Uterus (tissue), 4 donors: ENCODE measurements around the gene MRPL33. TPM values are rescaled to one million over a fixed set of nuclear protein-coding genes. Genes with fewer than 3 reads are reported as not detected.

Source experiments
- DNase-seq, 2 donors: peaks; one replicate each; pipeline ENCODE4 v3.0.0-alpha.2; 2019 to 2020
- H3K27ac ChIP-seq, 2 donors: fragments of 200-600 bp; sonication (generic); 1 replicate in 1 of 2; 2 replicates in 1 of 2; pipeline ENCODE4 v1.5.1; 2016 to 2018
- H3K27me3 ChIP-seq, 2 donors: fragments of 200-600 bp; sonication (generic); one replicate each; pipeline ENCODE4 v1.5.1; 2018 to 2019; ENCODE audit warnings: control low read depth in 1 of 2
- H3K36me3 ChIP-seq, 2 donors: fragments of 200-600 bp; sonication (generic); one replicate each; pipeline ENCODE4 v1.5.1; 2019; ENCODE audit warnings: control low read depth in 1 of 2
- H3K4me1 ChIP-seq, 2 donors: fragments of 200-600 bp; sonication (generic); one replicate each; pipeline ENCODE4 v1.5.1; 2018 to 2019; ENCODE audit warnings: control low read depth in 1 of 2
- H3K4me3 ChIP-seq, 2 donors: fragments of 200-600 bp; sonication (generic); 1 replicate in 1 of 2; 2 replicates in 1 of 2; pipeline ENCODE4 v1.5.1; 2018 to 2019; ENCODE audit warnings: mild to moderate bottlenecking in 1 of 2
- H3K9me3 ChIP-seq, 2 donors: fragments of 200-600 bp; sonication (generic); one replicate each; pipeline ENCODE4 v1.5.1; 2019; ENCODE audit warnings: control low read depth in 1 of 2
- POLR2A ChIP-seq, 2 donors: fragments of 450-650 bp; IDR thresholded peaks; one replicate each; pipeline ENCODE4 v1.6.1; 2016; ENCODE audit warnings: antibody characterized with exemption in 2 of 2, mild to moderate bottlenecking in 1 of 2, moderate library complexity in 1 of 2
- intact Hi-C: fragments of 100-400 bp; cut with DNase I; formaldehyde crosslinking; loops from one replicate; pipeline ENCODE4 v1.15.1; 2023; ENCODE audit warnings: low total_unique reads
- total RNA-seq, 4 donors: library from RNA; depleted of rRNA in 3 of 4; stranded (reverse); fragments of >200 nt in 3 of 4; gene quantifications; one replicate each; pipeline versions ENCODE4 v1.1.0 to v1.2.4, GENCODE V29; 2014 to 2023
- TF ChIP-seq, protein P1 (sequence below), 4 experiments: fragments of 200-600 bp in 2 of 4; fragments of 450-650 bp in 2 of 4; sonication (generic) in 2 of 4; IDR thresholded peaks; one replicate each; pipeline ENCODE4 v1.5.1; 2016 to 2019; ENCODE audit warnings: antibody characterized with exemption in 4 of 4, mild to moderate bottlenecking in 2 of 4, moderate library complexity in 1 of 4
- donor health status: DM: yes; HTN: yes; CAD: no.

Gene MRPL33
- total RNA-seq, 4 donors from 2014 or later, result 51.7 to 404 (median 71.4) TPM

DNA sequence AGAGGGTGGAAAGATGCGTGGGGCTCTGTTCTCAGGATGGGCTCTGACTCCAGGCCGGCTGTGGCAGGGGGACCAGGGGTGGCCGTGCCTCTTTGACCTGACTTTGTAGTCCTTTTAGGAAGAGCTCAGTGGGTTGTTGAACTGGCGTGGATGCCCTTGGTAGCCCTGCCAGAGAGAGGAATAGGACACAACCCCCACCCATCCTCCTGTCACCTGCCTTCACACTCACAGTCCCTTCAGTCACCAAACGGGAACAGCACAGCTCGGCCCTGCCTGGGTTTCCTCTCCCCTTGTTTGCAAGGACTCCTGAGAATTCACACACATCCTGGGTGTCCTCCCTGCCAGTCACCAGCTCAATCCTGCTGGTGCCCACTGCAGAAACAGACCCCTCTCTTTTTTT lies 20.1 kb upstream of the MRPL33 start:
- Histone ChIP-seq H3K4me1 (no peaks in the 10 kb centered on the region), H3K9me3 (no peaks in the 10 kb centered on the region), H3K36me3 (no peaks in the 10 kb centered on the region), H3K27me3 (no peaks in the 10 kb centered on the region), H3K4me3 (no peak overlapping the region), H3K27ac (no peak overlapping the region)
- intact Hi-C loops, result no loop called here
- DNase-seq, result no peak
- TF ChIP-seq POLR2A (IDR thresholded peaks at IDR 0.05), result no peak
- TF ChIP-seq, protein P1, sequence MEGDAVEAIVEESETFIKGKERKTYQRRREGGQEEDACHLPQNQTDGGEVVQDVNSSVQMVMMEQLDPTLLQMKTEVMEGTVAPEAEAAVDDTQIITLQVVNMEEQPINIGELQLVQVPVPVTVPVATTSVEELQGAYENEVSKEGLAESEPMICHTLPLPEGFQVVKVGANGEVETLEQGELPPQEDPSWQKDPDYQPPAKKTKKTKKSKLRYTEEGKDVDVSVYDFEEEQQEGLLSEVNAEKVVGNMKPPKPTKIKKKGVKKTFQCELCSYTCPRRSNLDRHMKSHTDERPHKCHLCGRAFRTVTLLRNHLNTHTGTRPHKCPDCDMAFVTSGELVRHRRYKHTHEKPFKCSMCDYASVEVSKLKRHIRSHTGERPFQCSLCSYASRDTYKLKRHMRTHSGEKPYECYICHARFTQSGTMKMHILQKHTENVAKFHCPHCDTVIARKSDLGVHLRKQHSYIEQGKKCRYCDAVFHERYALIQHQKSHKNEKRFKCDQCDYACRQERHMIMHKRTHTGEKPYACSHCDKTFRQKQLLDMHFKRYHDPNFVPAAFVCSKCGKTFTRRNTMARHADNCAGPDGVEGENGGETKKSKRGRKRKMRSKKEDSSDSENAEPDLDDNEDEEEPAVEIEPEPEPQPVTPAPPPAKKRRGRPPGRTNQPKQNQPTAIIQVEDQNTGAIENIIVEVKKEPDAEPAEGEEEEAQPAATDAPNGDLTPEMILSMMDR (IDR thresholded peaks at IDR 0.05), result no peak

DNA sequence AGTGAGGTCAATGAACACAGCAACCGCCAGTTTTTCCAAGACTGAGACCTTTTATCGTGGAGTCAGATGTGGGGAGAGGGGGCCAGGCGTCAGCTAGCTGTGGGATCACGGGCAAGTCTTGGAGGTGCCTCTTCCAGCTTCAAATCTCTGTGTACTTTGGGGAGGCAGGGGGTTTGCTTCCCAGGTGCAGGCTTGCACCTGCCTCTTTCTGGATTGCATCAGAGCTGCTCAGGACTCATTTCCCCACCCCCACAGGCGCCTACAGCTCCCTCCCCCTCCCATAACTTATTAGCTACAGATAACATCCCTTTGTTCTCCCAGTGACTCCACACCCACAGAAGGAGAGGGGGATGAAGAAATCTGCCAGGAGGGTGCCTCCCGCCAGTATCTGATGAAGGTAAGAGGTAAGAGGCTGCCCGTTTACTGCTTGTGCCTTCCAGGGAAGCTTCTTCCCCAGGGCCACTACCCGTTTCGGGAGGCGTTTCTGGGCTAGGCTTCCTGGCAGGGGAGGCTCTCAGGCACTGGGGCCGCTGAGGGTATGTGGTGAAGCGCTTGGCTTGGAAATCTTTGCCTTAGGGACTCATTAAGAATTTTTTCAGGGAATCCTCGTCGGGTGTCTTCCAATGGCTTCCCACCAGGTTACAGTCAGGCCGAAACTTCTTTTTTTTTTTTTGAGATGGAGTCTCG lies 18.8 kb upstream of the MRPL33 start:
- Histone ChIP-seq H3K27ac (no peak overlapping the region), H3K4me3 (no peak overlapping the region), H3K36me3 (no peaks in the 10 kb centered on the region), H3K9me3 (no peaks in the 10 kb centered on the region), H3K4me1 (no peaks in the 10 kb centered on the region), H3K27me3 (no peaks in the 10 kb centered on the region)
- DNase-seq, result no peak
- no peak for TF ChIP-seq POLR2A (IDR thresholded peaks at IDR 0.05)
- TF ChIP-seq, protein P1 (IDR thresholded peaks at IDR 0.05), result no peak
- intact Hi-C loops, result no loop called here

DNA sequence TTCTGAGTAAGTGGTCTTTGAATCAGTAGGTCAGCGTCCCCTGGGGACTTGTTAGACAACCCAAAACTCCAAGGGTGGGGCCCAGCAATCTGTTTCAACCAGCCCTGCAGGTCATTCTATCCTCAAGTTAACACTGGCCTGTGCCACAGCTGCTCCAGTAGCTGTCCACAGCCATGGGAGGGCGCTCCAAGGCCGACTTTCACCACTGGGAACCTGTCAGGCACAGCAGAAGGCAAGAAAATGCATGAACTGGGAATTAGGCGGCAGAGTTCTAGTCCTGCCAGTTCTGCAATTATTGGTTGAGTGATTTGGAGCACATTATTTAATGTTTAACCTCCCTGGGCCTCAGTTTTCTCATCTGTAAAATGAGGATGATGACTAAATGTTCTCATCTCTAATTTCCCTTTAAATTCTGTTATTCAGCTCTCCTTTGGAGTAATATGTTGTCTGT lies 17.4 kb upstream of the MRPL33 start:
- Histone ChIP-seq H3K36me3 (no peaks in the 10 kb centered on the region), H3K27me3 (no peaks in the 10 kb centered on the region), H3K9me3 (no peaks in the 10 kb centered on the region), H3K4me1 (no peaks in the 10 kb centered on the region), H3K4me3 (no peak overlapping the region), H3K27ac (no peak overlapping the region)
- intact Hi-C loops, result no loop called here
- TF ChIP-seq, protein P1 (IDR thresholded peaks at IDR 0.05), result peak; percentile 63 to 81 (median 72)
- TF ChIP-seq POLR2A (IDR thresholded peaks at IDR 0.05), result no peak
- peak; percentile 56 to 60 for DNase-seq

DNA sequence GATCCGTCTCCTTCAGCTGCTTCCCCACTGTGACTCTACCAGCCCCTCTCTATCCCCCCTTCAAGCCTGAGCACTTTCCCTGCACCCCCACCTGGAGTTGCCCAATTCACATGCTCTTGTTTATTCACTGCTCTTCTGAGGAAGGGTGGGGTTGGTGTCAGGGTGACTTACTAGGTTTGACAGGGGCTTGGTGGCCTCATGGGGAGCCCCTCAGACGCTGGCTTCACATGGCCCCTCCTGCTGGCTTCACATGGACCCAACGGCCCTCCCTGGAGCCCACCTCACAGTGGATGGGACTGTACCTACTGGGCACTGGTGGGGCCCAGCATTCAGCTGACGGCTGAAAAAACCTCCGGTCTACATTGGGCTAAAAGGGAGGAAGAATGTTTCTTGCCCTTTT lies 16.7 kb upstream of the MRPL33 start:
- Histone ChIP-seq H3K27ac (no peak overlapping the region), H3K27me3 (no peaks in the 10 kb centered on the region), H3K4me3 (no peak overlapping the region), H3K36me3 (no peaks in the 10 kb centered on the region), H3K9me3 (no peaks in the 10 kb centered on the region), H3K4me1 (no peaks in the 10 kb centered on the region)
- intact Hi-C loops, result no loop called here
- DNase-seq, result no peak
- TF ChIP-seq POLR2A (IDR thresholded peaks at IDR 0.05), result no peak
- TF ChIP-seq, protein P1 (IDR thresholded peaks at IDR 0.05), result no peak

DNA sequence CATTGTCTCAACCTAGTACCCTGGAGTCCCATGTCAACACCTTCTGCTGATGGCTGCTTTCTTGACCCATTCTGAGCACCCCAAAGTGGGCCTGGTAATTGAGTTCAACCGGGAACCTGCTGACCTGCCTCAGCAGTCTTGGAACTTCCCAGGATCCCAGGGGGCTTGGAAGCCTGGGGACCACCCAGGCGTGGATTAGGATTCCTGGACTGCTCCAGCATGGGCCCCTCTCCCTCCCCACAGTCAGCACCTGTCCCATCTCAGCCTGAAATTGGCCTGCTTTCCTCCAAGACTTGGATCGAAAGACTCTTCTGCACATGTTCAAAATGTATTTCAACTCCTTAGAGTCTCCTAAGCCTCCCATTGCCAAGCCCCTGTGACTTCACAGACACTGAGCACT lies 15.4 kb upstream of the MRPL33 start:
- Histone ChIP-seq H3K27ac (no peak overlapping the region), H3K4me3 (no peak overlapping the region), H3K36me3 (no peaks in the 10 kb centered on the region), H3K4me1 (no peaks in the 10 kb centered on the region), H3K27me3 (no peaks in the 10 kb centered on the region), H3K9me3 (no peaks in the 10 kb centered on the region)
- intact Hi-C loops, result no loop called here
- TF ChIP-seq, protein P1 (IDR thresholded peaks at IDR 0.05), result no peak
- TF ChIP-seq POLR2A (IDR thresholded peaks at IDR 0.05), result no peak
- no peak for DNase-seq
